ENCODE data around the gene KRT75. TPM values are rescaled to one million over a fixed set of nuclear protein-coding genes. Genes with fewer than 3 reads are reported as not detected.

The KRT75 gene
- polyA plus RNA-seq, 2 donors, result 0.08 to 0.19 TPM

DNA sequence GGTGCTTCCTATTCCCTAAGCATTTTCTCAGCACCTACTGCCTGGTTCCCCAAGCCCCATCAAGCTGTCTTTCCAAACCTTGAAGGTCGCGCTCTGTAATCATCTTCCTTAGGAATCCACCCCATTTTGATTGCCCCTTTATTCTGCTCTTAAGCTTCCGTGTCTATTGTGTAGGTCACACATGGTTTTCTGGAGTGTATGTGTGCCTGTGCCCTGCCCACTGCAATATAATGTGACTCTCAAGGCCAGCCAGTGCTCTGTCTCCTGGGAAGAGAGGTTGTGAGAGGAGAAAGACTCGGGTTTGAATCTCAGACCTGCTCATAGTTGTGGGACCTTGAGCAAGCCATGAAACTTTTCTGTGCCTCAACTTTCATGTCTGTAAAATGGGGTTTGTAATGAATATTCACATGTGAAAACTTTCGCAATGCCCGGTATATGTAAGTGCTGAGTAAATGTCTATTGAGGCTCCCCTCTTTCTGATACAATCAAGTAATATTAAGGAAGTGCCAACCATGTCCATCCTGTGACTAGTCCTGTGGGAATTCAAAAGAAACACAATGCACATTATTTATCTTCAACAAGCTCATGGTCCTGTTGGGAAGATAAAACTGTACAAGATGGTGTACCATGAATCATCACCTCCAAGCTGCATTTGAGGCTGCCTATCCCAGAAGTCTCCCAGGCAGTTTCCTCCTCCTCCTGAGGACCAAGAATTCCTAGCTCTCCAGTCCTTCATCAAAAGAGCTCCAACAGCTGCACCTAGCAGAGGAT lies 774 bp upstream of the KRT75 start:
- H3K27me3 ChIP-seq (ENCODE audit: control insufficient read depth in 1 of 2, insufficient read depth in 2 of 2, low read length in 2 of 2), result no peaks in the 10 kb centered on the region
- no peak overlapping the region for H3K27ac ChIP-seq (ENCODE audit: low read depth in 2 of 2, low read length in 1 of 2)
- H3K4me1 ChIP-seq (ENCODE audit: control insufficient read depth in 2 of 2, insufficient read depth in 2 of 2, low read length in 1 of 2), result peaks cover 4 to 15% of the 10 kb centered on the region in 2 donors
- no peaks in the 10 kb centered on the region for H3K9me3 ChIP-seq (ENCODE audit: control insufficient read depth in 2 of 2, insufficient read depth in 1 of 2, low read depth in 1 of 2, low read length in 1 of 2)
- WGBS, 2 donors, result 88 to 92% methylated on average over 6 of the region's 6 CpGs
- no peaks in the 10 kb centered on the region for H3K36me3 ChIP-seq (ENCODE audit: control insufficient read depth in 2 of 2, insufficient read depth in 2 of 2, low read length in 1 of 2)
- H3K4me3 ChIP-seq (ENCODE audit: low read depth in 1 of 2, low read length in 2 of 2), result no peak overlapping the region

DNA sequence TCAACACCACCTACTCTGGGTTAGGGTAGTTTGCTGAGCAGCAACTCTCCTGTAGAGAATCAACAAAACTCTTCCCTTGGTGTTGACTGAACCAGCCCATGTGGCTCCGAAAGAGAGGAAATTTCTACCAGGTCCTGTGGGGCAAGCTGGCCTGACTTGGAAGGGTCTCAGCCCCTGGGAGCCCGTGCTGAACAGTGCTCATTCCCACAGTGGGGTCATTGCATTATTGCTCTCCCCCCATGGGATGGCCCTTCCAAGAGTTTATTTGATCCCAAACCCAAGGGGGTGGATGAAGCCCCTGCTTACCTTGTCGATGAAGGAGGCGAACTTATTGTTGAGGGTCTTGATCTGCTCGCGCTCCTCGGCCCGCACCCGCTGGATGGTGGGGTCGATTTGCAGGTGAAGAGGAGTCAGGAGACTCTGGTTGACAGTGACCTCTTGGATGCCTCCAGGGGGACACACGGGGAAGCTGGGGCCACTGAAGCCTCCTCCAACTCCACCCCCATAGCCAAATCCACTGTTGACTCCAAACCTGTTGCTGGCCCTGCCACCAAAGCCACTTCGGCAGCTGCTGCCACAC lies 580 bp downstream of the KRT75 start:
- Histone ChIP-seq H3K9me3 (ENCODE audit: control insufficient read depth in 2 of 2, insufficient read depth in 1 of 2, low read depth in 1 of 2, low read length in 1 of 2) (no peaks in the 10 kb centered on the region), H3K36me3 (ENCODE audit: control insufficient read depth in 2 of 2, insufficient read depth in 2 of 2, low read length in 1 of 2) (no peaks in the 10 kb centered on the region), H3K4me1 (ENCODE audit: control insufficient read depth in 2 of 2, insufficient read depth in 2 of 2, low read length in 1 of 2) (peaks cover 0 to 9% of the 10 kb centered on the region in 2 donors), H3K27me3 (ENCODE audit: control insufficient read depth in 1 of 2, insufficient read depth in 2 of 2, low read length in 2 of 2) (peaks cover 0 to 5% of the 10 kb centered on the region in 2 donors), H3K4me3 (ENCODE audit: low read depth in 1 of 2, low read length in 2 of 2) (no peak overlapping the region), H3K27ac (ENCODE audit: low read depth in 2 of 2, low read length in 1 of 2) (no peak overlapping the region)
- WGBS, 2 donors, result 91 to 94% methylated on average over 12 of the region's 12 CpGs

DNA sequence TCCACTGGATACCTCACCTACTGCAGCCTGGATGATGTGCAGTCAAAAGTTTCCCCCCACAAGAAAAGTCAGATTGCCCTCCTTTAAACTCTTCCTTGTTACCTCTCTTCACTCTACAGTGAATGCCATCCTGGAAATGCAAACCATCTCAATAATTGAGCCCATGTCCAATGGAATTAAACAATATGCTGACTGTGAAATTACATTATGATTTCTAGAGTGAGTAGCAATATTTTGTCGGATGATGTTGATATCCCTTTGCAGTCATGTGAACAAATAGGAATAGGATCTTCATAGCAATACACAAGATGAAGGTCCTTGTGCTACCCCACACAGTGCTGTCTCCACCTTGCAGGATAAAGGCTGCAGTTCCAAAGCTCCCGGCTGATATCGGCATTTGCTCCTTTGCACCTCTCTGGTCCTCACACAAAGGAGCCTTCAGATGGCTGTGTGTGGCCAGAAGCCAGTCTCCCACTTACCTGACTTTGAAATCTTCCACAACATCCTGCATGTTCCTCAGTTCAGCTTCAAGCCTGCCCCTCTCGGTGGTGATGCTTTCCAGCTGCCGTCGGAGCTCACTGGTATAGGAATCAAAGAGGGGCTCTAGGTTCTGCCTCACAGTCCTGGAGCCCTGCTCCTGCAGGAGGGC lies 1.5 kb downstream of the KRT75 start:
- Histone ChIP-seq H3K27me3 (ENCODE audit: control insufficient read depth in 1 of 2, insufficient read depth in 2 of 2, low read length in 2 of 2) (peaks cover 0 to 5% of the 10 kb centered on the region in 2 donors), H3K4me1 (ENCODE audit: control insufficient read depth in 2 of 2, insufficient read depth in 2 of 2, low read length in 1 of 2) (peaks cover 0 to 5% of the 10 kb centered on the region in 2 donors), H3K36me3 (ENCODE audit: control insufficient read depth in 2 of 2, insufficient read depth in 2 of 2, low read length in 1 of 2) (no peaks in the 10 kb centered on the region), H3K4me3 (ENCODE audit: low read depth in 1 of 2, low read length in 2 of 2) (no peak overlapping the region), H3K27ac (ENCODE audit: low read depth in 2 of 2, low read length in 1 of 2) (no peak overlapping the region), H3K9me3 (ENCODE audit: control insufficient read depth in 2 of 2, insufficient read depth in 1 of 2, low read depth in 1 of 2, low read length in 1 of 2) (no peaks in the 10 kb centered on the region)
- 88 to 89% methylated on average over 6 of the region's 6 CpGs for WGBS, 2 donors

DNA sequence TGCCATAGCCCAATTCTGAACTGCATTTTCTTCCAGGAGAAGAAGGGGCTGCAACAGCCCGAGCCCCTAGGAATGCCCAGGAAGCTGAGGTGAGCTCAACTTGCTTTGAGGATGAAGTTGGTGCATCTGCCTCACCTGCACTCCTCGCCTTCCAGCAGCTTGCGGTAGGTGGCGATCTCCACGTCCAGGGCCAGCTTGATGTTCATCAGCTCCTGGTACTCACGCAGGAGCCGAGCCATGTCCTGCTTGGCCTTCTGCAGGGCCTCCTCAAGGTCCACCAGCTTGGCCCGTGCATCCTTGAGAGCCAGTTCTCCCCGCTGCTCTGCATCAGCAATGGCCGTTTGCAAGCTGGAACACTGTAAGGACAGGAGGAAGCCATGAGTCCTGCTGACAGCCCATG lies 6.0 kb downstream of the KRT75 start:
- no peak overlapping the region for H3K4me3 ChIP-seq (ENCODE audit: low read depth in 1 of 2, low read length in 2 of 2)
- WGBS, 2 donors, result 87 to 89% methylated on average over 10 of the region's 10 CpGs
- no peaks in the 10 kb centered on the region for H3K36me3 ChIP-seq (ENCODE audit: control insufficient read depth in 2 of 2, insufficient read depth in 2 of 2, low read length in 1 of 2)
- no peak overlapping the region for H3K27ac ChIP-seq (ENCODE audit: low read depth in 2 of 2, low read length in 1 of 2)
- no peaks in the 10 kb centered on the region for H3K9me3 ChIP-seq (ENCODE audit: control insufficient read depth in 2 of 2, insufficient read depth in 1 of 2, low read depth in 1 of 2, low read length in 1 of 2)
- peaks cover 0 to 5% of the 10 kb centered on the region in 2 donors for H3K27me3 ChIP-seq (ENCODE audit: control insufficient read depth in 1 of 2, insufficient read depth in 2 of 2, low read length in 2 of 2)
- no peaks in the 10 kb centered on the region for H3K4me1 ChIP-seq (ENCODE audit: control insufficient read depth in 2 of 2, insufficient read depth in 2 of 2, low read length in 1 of 2)

DNA sequence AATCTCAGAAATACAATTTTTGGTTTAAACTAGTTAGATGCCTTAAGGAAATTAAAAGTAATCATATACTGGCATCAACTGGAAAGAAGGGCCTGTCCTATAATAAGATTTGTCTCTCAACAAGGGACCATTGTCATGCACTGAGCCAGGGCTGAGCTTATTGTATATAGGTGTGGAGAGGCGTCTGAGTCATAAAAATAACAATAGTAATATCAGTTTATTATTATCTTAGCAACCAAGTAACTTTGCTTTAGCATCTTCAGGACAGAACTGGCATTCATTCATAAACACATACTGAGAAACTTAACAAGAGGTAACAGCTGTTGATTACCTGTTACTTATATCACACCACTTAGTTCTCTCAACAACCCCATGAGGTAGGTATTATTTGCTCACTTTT lies 7.1 kb downstream of the KRT75 start:
- H3K27me3 ChIP-seq (ENCODE audit: control insufficient read depth in 1 of 2, insufficient read depth in 2 of 2, low read length in 2 of 2), result peaks cover 0 to 5% of the 10 kb centered on the region in 2 donors
- no peaks in the 10 kb centered on the region for H3K9me3 ChIP-seq (ENCODE audit: control insufficient read depth in 2 of 2, insufficient read depth in 1 of 2, low read depth in 1 of 2, low read length in 1 of 2)
- H3K4me1 ChIP-seq (ENCODE audit: control insufficient read depth in 2 of 2, insufficient read depth in 2 of 2, low read length in 1 of 2), result no peaks in the 10 kb centered on the region
- no peaks in the 10 kb centered on the region for H3K36me3 ChIP-seq (ENCODE audit: control insufficient read depth in 2 of 2, insufficient read depth in 2 of 2, low read length in 1 of 2)
- no peak overlapping the region for H3K27ac ChIP-seq (ENCODE audit: low read depth in 2 of 2, low read length in 1 of 2)
- 82 to 87% methylated on average over 1 of the region's 1 CpG for WGBS, 2 donors
- H3K4me3 ChIP-seq (ENCODE audit: low read depth in 1 of 2, low read length in 2 of 2), result no peak overlapping the region

DNA sequence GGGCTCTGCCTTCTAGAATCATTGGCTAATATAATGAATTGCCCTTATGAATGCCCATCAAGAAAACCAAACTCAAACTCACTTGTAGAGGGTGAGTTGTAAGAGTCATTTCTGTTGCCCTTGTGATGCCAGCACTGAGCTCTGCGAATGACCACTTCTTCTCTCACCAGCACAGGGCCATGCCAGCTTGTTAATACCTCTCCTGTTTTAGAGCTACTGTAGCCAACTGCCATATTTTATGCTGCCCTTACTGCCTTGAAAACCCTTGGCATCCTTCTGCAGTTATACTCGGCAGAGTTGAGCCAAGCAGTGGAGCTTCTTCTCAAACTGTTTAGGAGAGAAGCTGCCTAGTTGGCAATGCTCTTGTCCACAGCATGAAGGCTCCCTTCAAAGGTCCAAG lies 8.1 kb downstream of the KRT75 start:
- WGBS, 2 donors, result 78 to 83% methylated on average over 2 of the region's 2 CpGs

DNA sequence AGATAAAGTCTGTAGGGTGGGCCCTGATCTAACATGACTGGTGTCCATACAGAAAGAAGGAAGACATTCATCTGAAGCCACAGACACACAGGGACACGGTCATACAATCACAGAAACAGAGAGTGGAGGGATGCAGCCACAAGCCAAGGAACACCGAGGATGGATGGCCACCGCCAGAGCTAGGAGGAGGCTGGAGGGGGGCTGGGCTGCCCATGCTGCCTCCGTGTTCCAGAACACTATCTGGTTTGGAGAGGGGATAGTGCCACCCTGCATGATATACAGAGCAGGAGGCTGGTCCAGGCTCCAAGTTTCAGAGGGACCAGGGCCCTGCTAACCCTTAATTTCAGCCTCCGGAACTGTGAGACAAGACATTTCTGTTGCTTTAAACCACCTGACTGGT lies 8.7 kb downstream of the KRT75 start:
- peaks cover 0 to 5% of the 10 kb centered on the region in 2 donors for H3K27me3 ChIP-seq (ENCODE audit: control insufficient read depth in 1 of 2, insufficient read depth in 2 of 2, low read length in 2 of 2)
- no peaks in the 10 kb centered on the region for H3K9me3 ChIP-seq (ENCODE audit: control insufficient read depth in 2 of 2, insufficient read depth in 1 of 2, low read depth in 1 of 2, low read length in 1 of 2)
- 91 to 92% methylated on average over 5 of the region's 5 CpGs for WGBS, 2 donors
- H3K36me3 ChIP-seq (ENCODE audit: control insufficient read depth in 2 of 2, insufficient read depth in 2 of 2, low read length in 1 of 2), result no peaks in the 10 kb centered on the region
- H3K27ac ChIP-seq (ENCODE audit: low read depth in 2 of 2, low read length in 1 of 2), result no peak overlapping the region
- no peak overlapping the region for H3K4me3 ChIP-seq (ENCODE audit: low read depth in 1 of 2, low read length in 2 of 2)
- no peaks in the 10 kb centered on the region for H3K4me1 ChIP-seq (ENCODE audit: control insufficient read depth in 2 of 2, insufficient read depth in 2 of 2, low read length in 1 of 2)

More for the DNA sequence above, 8.1 kb downstream of the KRT75 start:
- no peaks in the 10 kb centered on the region for H3K4me1 ChIP-seq (ENCODE audit: control insufficient read depth in 2 of 2, insufficient read depth in 2 of 2, low read length in 1 of 2)
- peaks cover 0 to 5% of the 10 kb centered on the region in 2 donors for H3K27me3 ChIP-seq (ENCODE audit: control insufficient read depth in 1 of 2, insufficient read depth in 2 of 2, low read length in 2 of 2)
- no peak overlapping the region for H3K27ac ChIP-seq (ENCODE audit: low read depth in 2 of 2, low read length in 1 of 2)
- H3K36me3 ChIP-seq (ENCODE audit: control insufficient read depth in 2 of 2, insufficient read depth in 2 of 2, low read length in 1 of 2), result no peaks in the 10 kb centered on the region
- H3K9me3 ChIP-seq (ENCODE audit: control insufficient read depth in 2 of 2, insufficient read depth in 1 of 2, low read depth in 1 of 2, low read length in 1 of 2), result no peaks in the 10 kb centered on the region
- H3K4me3 ChIP-seq (ENCODE audit: low read depth in 1 of 2, low read length in 2 of 2), result no peak overlapping the region

DNA sequence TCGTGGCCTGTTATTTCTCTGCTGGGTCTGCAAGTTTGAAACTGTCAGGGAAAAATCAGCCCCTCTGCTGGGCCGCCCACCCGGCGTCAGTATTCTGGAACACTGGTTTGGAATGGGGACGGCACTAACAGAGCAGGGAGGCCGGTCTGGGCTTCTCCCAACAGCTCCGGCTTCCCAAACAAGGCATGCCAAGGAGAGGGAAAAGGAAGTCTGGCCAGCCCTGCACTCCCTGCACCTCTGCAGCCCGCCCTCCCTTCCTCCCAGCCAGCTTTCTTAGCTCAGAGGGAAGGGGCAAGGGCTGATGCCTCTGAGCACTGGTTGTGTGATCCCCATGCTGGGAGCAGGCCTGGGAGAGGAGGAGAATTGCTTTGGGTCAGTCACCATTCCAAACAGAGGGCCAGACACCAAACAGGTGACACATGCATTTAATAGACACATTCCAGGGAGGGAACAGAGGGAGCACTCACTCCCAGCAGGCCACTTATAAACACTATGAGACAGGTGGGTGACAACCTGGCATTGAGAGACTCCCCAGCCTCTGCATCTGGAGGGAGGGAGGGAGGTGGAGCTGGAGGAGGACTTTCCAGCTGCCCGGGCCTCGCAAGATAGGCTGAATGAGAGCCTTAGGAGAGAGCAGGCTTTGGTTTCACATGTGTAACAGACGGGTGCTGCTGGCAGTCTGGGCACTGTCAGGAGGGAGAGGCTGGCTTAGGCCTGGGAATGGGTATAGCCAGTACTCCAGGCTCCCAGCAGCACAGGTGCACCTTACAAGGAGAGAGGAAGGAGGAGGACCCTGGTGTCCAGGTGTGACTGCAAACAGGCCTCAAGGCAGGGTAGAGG lies 10.3 kb downstream of the KRT75 start:
- H3K27ac ChIP-seq (ENCODE audit: low read depth in 2 of 2, low read length in 1 of 2), result no peak overlapping the region
- H3K27me3 ChIP-seq (ENCODE audit: control insufficient read depth in 1 of 2, insufficient read depth in 2 of 2, low read length in 2 of 2), result no peaks in the 10 kb centered on the region
- 66 to 68% methylated on average over 11 of the region's 11 CpGs for WGBS, 2 donors

DNA sequence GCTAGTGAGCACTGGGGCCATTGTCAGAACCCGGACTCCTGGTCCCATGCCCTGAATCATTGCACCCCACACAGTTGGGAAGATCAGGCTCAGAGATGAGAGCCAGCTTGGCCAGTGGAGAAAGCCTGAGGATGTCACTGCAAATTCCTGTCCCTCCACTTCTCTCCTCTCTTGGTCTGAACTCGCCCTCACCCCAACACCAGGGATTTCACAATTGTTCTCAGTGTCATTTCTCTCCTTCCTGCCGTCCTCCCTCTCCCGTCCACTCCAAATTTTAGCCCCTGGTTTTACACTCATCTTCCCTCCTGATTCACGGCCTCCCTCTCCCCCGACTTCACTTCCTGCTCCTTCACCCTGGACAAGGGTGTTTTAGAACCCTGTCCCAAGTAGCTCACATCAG lies 11.1 kb downstream of the KRT75 start:
- H3K27me3 ChIP-seq (ENCODE audit: control insufficient read depth in 1 of 2, insufficient read depth in 2 of 2, low read length in 2 of 2), result no peaks in the 10 kb centered on the region
- H3K4me3 ChIP-seq (ENCODE audit: low read depth in 1 of 2, low read length in 2 of 2), result no peak overlapping the region
- H3K36me3 ChIP-seq (ENCODE audit: control insufficient read depth in 2 of 2, insufficient read depth in 2 of 2, low read length in 1 of 2), result no peaks in the 10 kb centered on the region
- WGBS, 2 donors, result 70 to 77% methylated on average over 6 of the region's 6 CpGs
- H3K4me1 ChIP-seq (ENCODE audit: control insufficient read depth in 2 of 2, insufficient read depth in 2 of 2, low read length in 1 of 2), result no peaks in the 10 kb centered on the region
- no peak overlapping the region for H3K27ac ChIP-seq (ENCODE audit: low read depth in 2 of 2, low read length in 1 of 2)
- H3K9me3 ChIP-seq (ENCODE audit: control insufficient read depth in 2 of 2, insufficient read depth in 1 of 2, low read depth in 1 of 2, low read length in 1 of 2), result no peaks in the 10 kb centered on the region

More for the DNA sequence above, 10.3 kb downstream of the KRT75 start:
- no peaks in the 10 kb centered on the region for H3K4me1 ChIP-seq (ENCODE audit: control insufficient read depth in 2 of 2, insufficient read depth in 2 of 2, low read length in 1 of 2)
- H3K36me3 ChIP-seq (ENCODE audit: control insufficient read depth in 2 of 2, insufficient read depth in 2 of 2, low read length in 1 of 2), result no peaks in the 10 kb centered on the region
- H3K9me3 ChIP-seq (ENCODE audit: control insufficient read depth in 2 of 2, insufficient read depth in 1 of 2, low read depth in 1 of 2, low read length in 1 of 2), result no peaks in the 10 kb centered on the region
- no peak overlapping the region for H3K4me3 ChIP-seq (ENCODE audit: low read depth in 1 of 2, low read length in 2 of 2)

All from esophagus (tissue), 2 donors.